Measurements from ENCODE around the gene KIN.

DNA sequence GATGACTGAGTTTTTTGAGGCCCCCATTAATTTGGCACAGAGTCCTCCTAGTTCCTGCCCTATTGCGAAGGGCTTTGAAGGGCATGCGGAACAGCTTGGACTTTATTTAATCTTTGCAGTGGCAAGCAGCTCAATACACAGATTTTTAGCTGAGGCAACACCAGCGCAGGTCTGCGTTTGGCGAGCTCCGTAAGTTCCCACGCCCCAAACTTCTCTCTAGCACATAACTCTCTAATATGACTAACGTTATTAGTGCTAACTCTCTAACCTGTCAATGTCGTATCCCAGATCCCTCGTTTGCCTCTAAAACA is 30.1 kb upstream of the KIN start:
- TF ChIP-seq, protein P1, sequence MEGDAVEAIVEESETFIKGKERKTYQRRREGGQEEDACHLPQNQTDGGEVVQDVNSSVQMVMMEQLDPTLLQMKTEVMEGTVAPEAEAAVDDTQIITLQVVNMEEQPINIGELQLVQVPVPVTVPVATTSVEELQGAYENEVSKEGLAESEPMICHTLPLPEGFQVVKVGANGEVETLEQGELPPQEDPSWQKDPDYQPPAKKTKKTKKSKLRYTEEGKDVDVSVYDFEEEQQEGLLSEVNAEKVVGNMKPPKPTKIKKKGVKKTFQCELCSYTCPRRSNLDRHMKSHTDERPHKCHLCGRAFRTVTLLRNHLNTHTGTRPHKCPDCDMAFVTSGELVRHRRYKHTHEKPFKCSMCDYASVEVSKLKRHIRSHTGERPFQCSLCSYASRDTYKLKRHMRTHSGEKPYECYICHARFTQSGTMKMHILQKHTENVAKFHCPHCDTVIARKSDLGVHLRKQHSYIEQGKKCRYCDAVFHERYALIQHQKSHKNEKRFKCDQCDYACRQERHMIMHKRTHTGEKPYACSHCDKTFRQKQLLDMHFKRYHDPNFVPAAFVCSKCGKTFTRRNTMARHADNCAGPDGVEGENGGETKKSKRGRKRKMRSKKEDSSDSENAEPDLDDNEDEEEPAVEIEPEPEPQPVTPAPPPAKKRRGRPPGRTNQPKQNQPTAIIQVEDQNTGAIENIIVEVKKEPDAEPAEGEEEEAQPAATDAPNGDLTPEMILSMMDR (IDR thresholded peaks at IDR 0.05), result no peak
- TF ChIP-seq POLR2A (IDR thresholded peaks at IDR 0.05), result no peak

Measured in adrenal gland (tissue), 5 donors.